Body of pancreas (tissue), 4 donors: ENCODE data around the gene KRTAP1-1. TPM values are rescaled to one million over a fixed set of nuclear protein-coding genes. Genes with fewer than 3 reads are reported as not detected.

Source experiments
- ATAC-seq: fragments of 150-250 bp; one replicate; pipeline ENCODE4 v1.9.1; 2016
- DNase-seq, 4 donors: peaks; one replicate each; pipeline ENCODE4 v3.0.0-alpha.2; 2019
- H3K27ac ChIP-seq, 4 donors: fragments of 200-600 bp; sonication (generic); 1 replicate in 3 of 4; 2 replicates in 1 of 4; pipeline versions ENCODE4 v1.5.1 to v1.6.1; 2016 to 2019; ENCODE audit warnings: mild to moderate bottlenecking in 1 of 4, mixed read lengths in 1 of 4, moderate library complexity in 1 of 4
- H3K27me3 ChIP-seq, 2 donors: fragments of 200-600 bp; sonication (generic); one replicate each; pipeline ENCODE4 v1.6.0; 2016; ENCODE audit warnings: mild to moderate bottlenecking in 1 of 2
- H3K36me3 ChIP-seq, 2 donors: fragments of 200-600 bp; sonication (generic); replicated peaks in 1 of 2; 2 replicates each; pipeline ENCODE4 v1.5.1; 2016; ENCODE audit warnings: low read depth in 2 of 2; ENCODE audit not compliant: insufficient read depth in 1 of 2
- H3K4me1 ChIP-seq: fragments of 200-600 bp; sonication (generic); one replicate; pipeline ENCODE4 v1.6.0; 2016
- H3K4me3 ChIP-seq, 2 donors: fragments of 200-600 bp; sonication (generic); 1 replicate in 1 of 2; 2 replicates in 1 of 2; pipeline ENCODE4 v1.5.1; 2016 to 2019
- H3K9me3 ChIP-seq, 3 donors: fragments of 200-600 bp; sonication (generic); 1 replicate in 2 of 3; 2 replicates in 1 of 3; pipeline ENCODE4 v1.5.1; 2016
- POLR2A ChIP-seq, 3 donors: fragments of 450-650 bp; IDR thresholded peaks; one replicate each; pipeline ENCODE4 v1.6.1; 2016; ENCODE audit warnings: antibody characterized with exemption in 3 of 3, mild to moderate bottlenecking in 2 of 3
- WGBS, 2 donors: methylation state at CpG; one replicate each; pipeline ENCODE4 v1.1.5; 2017; 5-methylcytosine and 5-hydroxymethylcytosine counted together
- intact Hi-C: fragments of 100-400 bp; cut with DNase I; formaldehyde crosslinking; loops from one replicate; pipeline ENCODE4 v1.15.1; 2023
- small RNA-seq: library from RNA; depleted of rRNA; stranded (forward); fragments of <200 nt; gene quantifications from one replicate; pipeline ENCODE3, GENCODE V24; 2016
- total RNA-seq, 2 donors: library from RNA; depleted of rRNA; stranded (reverse); fragments of >200 nt; gene quantifications; one replicate each; pipeline ENCODE4 v1.1.0, GENCODE V29; 2016
- TF ChIP-seq, protein P1 (sequence below), 7 experiments: fragments of 450-650 bp in 4 of 7; fragments of 200-600 bp in 3 of 7; sonication (generic) in 3 of 7; IDR thresholded peaks; one replicate each; pipeline ENCODE4 v1.5.1; 2016 to 2019; ENCODE audit warnings: antibody characterized with exemption in 7 of 7

The KRTAP1-1 gene
- total RNA-seq, 2 donors from 2014 or later: not detected

GRCh38 chr17:40995116-40995515, 46.1 kb downstream of the KRTAP1-1 start:
- intact Hi-C loops: no loop called here
- DNase-seq: no peak
- Histone ChIP-seq H3K36me3 (no peaks in the 10 kb centered on the region), H3K4me1 (peaks cover 4% of the 10 kb centered on the region), H3K27me3 (no peaks in the 10 kb centered on the region), H3K9me3 (no peaks in the 10 kb centered on the region), H3K4me3 (no peak overlapping the region), H3K27ac (no peak overlapping the region)
- TF ChIP-seq, protein P1, sequence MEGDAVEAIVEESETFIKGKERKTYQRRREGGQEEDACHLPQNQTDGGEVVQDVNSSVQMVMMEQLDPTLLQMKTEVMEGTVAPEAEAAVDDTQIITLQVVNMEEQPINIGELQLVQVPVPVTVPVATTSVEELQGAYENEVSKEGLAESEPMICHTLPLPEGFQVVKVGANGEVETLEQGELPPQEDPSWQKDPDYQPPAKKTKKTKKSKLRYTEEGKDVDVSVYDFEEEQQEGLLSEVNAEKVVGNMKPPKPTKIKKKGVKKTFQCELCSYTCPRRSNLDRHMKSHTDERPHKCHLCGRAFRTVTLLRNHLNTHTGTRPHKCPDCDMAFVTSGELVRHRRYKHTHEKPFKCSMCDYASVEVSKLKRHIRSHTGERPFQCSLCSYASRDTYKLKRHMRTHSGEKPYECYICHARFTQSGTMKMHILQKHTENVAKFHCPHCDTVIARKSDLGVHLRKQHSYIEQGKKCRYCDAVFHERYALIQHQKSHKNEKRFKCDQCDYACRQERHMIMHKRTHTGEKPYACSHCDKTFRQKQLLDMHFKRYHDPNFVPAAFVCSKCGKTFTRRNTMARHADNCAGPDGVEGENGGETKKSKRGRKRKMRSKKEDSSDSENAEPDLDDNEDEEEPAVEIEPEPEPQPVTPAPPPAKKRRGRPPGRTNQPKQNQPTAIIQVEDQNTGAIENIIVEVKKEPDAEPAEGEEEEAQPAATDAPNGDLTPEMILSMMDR (IDR thresholded peaks at IDR 0.05): no peak
- TF ChIP-seq POLR2A (IDR thresholded peaks at IDR 0.05): no peak
- 29 to 36% methylated on average over 1 of the region's 1 CpG for WGBS, 2 donors
- no peak for ATAC-seq

GRCh38 chr17:40993839-40994238, 47.4 kb downstream of the KRTAP1-1 start, which contains the start of gene KRTAP3-3:
TSS of gene KRTAP3-3 (minus strand) at chr17:40994164. CDS start at chr17:40994097, 67 bp downstream.
- ATAC-seq: no peak
- Histone ChIP-seq H3K27ac (no peak within 1 kb of the TSS), H3K9me3 (no peaks in the 10 kb centered on the region), H3K4me1 (peaks cover 4% of the 10 kb centered on the region), H3K36me3 (no peaks in the 10 kb centered on the region), H3K4me3 (no peak within 1 kb of the TSS), H3K27me3 (no peaks in the 10 kb centered on the region)
- DNase-seq: no peak
- 46 to 54% methylated on average over 4 of the region's 4 CpGs for WGBS, 2 donors
- intact Hi-C loops: no loop called here
- TF ChIP-seq POLR2A (IDR thresholded peaks at IDR 0.05): no peak
- TF ChIP-seq, protein P1 (IDR thresholded peaks at IDR 0.05): no peak

GRCh38 chr17:40993084-40993483, 48.2 kb downstream of the KRTAP1-1 start:
- TF ChIP-seq POLR2A (IDR thresholded peaks at IDR 0.05): no peak
- TF ChIP-seq, protein P1 (IDR thresholded peaks at IDR 0.05): no peak
- H3K9me3 ChIP-seq: no peaks in the 10 kb centered on the region
- H3K36me3 ChIP-seq: no peaks in the 10 kb centered on the region
- ATAC-seq (no peak), DNase-seq (no peak)
- intact Hi-C loops: no loop called here
- H3K27me3 ChIP-seq: no peaks in the 10 kb centered on the region
- 81 to 92% methylated on average over 2 of the region's 2 CpGs for WGBS, 2 donors
- H3K4me1 ChIP-seq: peaks cover 4% of the 10 kb centered on the region
- no peak overlapping the region for H3K4me3 ChIP-seq
- no peak overlapping the region for H3K27ac ChIP-seq

DNA sequence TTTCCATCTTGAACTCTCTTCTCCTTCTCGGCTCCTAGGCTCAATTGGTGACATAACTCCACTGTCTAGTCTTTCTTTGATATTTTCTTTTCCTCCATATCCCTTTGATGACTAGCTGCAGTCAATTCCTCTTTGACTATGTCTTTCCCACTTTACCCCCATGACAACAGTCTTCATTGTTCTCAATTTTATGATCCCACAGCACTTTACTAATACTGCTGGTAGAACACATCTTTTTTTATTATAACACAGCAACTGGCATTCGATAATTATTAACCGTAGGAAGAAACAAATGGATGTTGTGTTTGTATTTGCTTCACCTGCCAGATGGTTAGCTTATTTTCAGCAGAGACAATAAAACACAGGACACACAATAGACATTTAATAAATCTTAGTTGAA, 48.6 kb downstream of the KRTAP1-1 start:
- TF ChIP-seq, protein P1 (IDR thresholded peaks at IDR 0.05): no peak
- no peak for TF ChIP-seq POLR2A (IDR thresholded peaks at IDR 0.05)

More for the DNA sequence above, 48.6 kb downstream of the KRTAP1-1 start:
- Histone ChIP-seq H3K9me3 (no peaks in the 10 kb centered on the region), H3K36me3 (no peaks in the 10 kb centered on the region), H3K27ac (no peak overlapping the region), H3K4me1 (peaks cover 4% of the 10 kb centered on the region), H3K27me3 (no peaks in the 10 kb centered on the region), H3K4me3 (no peak overlapping the region)
- DNase-seq: no peak
- WGBS, 2 donors: 53 to 60% methylated on average over 3 of the region's 3 CpGs
- intact Hi-C loops: no loop called here
- no peak for ATAC-seq

Small RNA genes within 50 kb of the gene (small RNA-seq; reads per million reads assigned to genes)
- not detected for gene KRTAP3-4P

Other genes with a start within 250 kb of the KRTAP1-1 start
- not detected for gene KRT28, start 241.5 kb downstream of the KRTAP1-1 start, total RNA-seq
- gene KRT10, start 218.8 kb downstream of the KRTAP1-1 start, total RNA-seq: 1 to 10 TPM; 3.3 to 8.0 TPM
- gene KRT12, start 174.2 kb downstream of the KRTAP1-1 start, total RNA-seq: not detected
- not detected for gene KRT20, start 156.2 kb downstream of the KRTAP1-1 start, total RNA-seq
- 1 to 10 TPM; 2.3 to 9.6 TPM for gene KRT23, start 103.8 kb downstream of the KRTAP1-1 start, total RNA-seq
- not detected for gene KRT39, start 74.5 kb downstream of the KRTAP1-1 start, total RNA-seq
- 1 to 10 TPM in 1 of 2 donors, not detected in 1; 1.6 TPM for gene KRT40, start 57.1 kb downstream of the KRTAP1-1 start, total RNA-seq
- not detected for gene KRTAP3-3, start 47.3 kb downstream of the KRTAP1-1 start, total RNA-seq
- not detected for gene KRTAP3-2, start 41.5 kb downstream of the KRTAP1-1 start, total RNA-seq
- gene KRTAP3-1, start 32.3 kb downstream of the KRTAP1-1 start, total RNA-seq: not detected
- gene KRTAP1-5, start 14.2 kb downstream of the KRTAP1-1 start, total RNA-seq: not detected
- gene KRTAP1-4, start 11.3 kb downstream of the KRTAP1-1 start, total RNA-seq: not detected
- not detected for gene KRTAP1-3, start 6.6 kb downstream of the KRTAP1-1 start, total RNA-seq
- gene KRTAP2-1, start 5.9 kb upstream of the KRTAP1-1 start, total RNA-seq: not detected
- not detected for gene KRTAP2-2, start 13.8 kb upstream of the KRTAP1-1 start, total RNA-seq
- gene KRTAP2-3, start 18.7 kb upstream of the KRTAP1-1 start, total RNA-seq: not detected
- not detected for gene KRTAP2-4, start 24.4 kb upstream of the KRTAP1-1 start, total RNA-seq
- gene KRTAP4-7, start 42.7 kb upstream of the KRTAP1-1 start, total RNA-seq: not detected
- not detected for gene KRTAP4-8, start 56.7 kb upstream of the KRTAP1-1 start, total RNA-seq
- not detected for gene KRTAP4-16, start 60.8 kb upstream of the KRTAP1-1 start, total RNA-seq
- not detected for gene KRTAP4-9, start 63.9 kb upstream of the KRTAP1-1 start, total RNA-seq
- gene KRTAP4-11, start 76.9 kb upstream of the KRTAP1-1 start, total RNA-seq: not detected
- gene KRTAP4-12, start 82.7 kb upstream of the KRTAP1-1 start, total RNA-seq: not detected
- not detected for gene KRTAP4-6, start 99.1 kb upstream of the KRTAP1-1 start, total RNA-seq
- gene KRTAP4-5, start 108.4 kb upstream of the KRTAP1-1 start, total RNA-seq: not detected
- not detected for gene KRTAP4-4, start 119.3 kb upstream of the KRTAP1-1 start, total RNA-seq
- not detected for gene KRTAP4-3, start 126.8 kb upstream of the KRTAP1-1 start, total RNA-seq
- not detected for gene KRTAP4-2, start 136.8 kb upstream of the KRTAP1-1 start, total RNA-seq
- not detected for gene KRTAP4-1, start 143.5 kb upstream of the KRTAP1-1 start, total RNA-seq
- not detected for gene KRTAP9-1, start 148.4 kb upstream of the KRTAP1-1 start, total RNA-seq
- gene KRTAP9-2, start 185.2 kb upstream of the KRTAP1-1 start, total RNA-seq: not detected
- gene KRTAP9-3, start 191.0 kb upstream of the KRTAP1-1 start, total RNA-seq: not detected
- gene KRTAP9-8, start 196.5 kb upstream of the KRTAP1-1 start, total RNA-seq: not detected
- not detected for gene KRTAP9-4, start 208.2 kb upstream of the KRTAP1-1 start, total RNA-seq
- gene KRTAP9-9, start 213.9 kb upstream of the KRTAP1-1 start, total RNA-seq: not detected
- not detected for gene KRTAP9-6, start 223.9 kb upstream of the KRTAP1-1 start, total RNA-seq
- gene KRTAP9-7, start 234.2 kb upstream of the KRTAP1-1 start, total RNA-seq: not detected